GM23338 (cell line): ENCODE measurements around the gene TOMM70. TPM values are rescaled to one million over a fixed set of nuclear protein-coding genes. Genes with fewer than 3 reads are reported as not detected.

ENCODE experiments used
- ATAC-seq: fragments of 200-7000 bp; cut with Tn5 transposase; 3 replicates; pipeline ENCODE4 v1.9.1; 2020
- DNase-seq: peaks from one replicate; pipeline ENCODE4 v3.0.0-alpha.2; 2015; ENCODE audit warnings: low spot score
- H2AFZ ChIP-seq: fragments of 200-600 bp; sonication (generic); 2 replicates; pipeline ENCODE4 v1.8.0; 2016; ENCODE audit warnings: antibody characterized with exemption, mild to moderate bottlenecking, moderate library complexity
- H3F3A ChIP-seq: fragments of 200-600 bp; sonication (generic); replicated peaks from 2 replicates; pipeline ENCODE4 v1.8.0; 2017; ENCODE audit warnings: antibody characterized with exemption, mixed run types, low read depth
- H3K27ac ChIP-seq: fragments of 200-600 bp; sonication (generic); 2 replicates; pipeline ENCODE4 v1.6.1; 2016; ENCODE audit warnings: low read depth
- H3K27me3 ChIP-seq: fragments of 200-600 bp; sonication (generic); 2 replicates; pipeline ENCODE4 v1.8.0; 2016; ENCODE audit warnings: mild to moderate bottlenecking, mixed run types, moderate library complexity; ENCODE audit not compliant: insufficient read depth
- H3K36me3 ChIP-seq: fragments of 200-600 bp; sonication (generic); 2 replicates; pipeline ENCODE4 v1.8.0; 2016; ENCODE audit warnings: mild to moderate bottlenecking; ENCODE audit not compliant: insufficient read depth
- H3K4me1 ChIP-seq: fragments of 200-600 bp; sonication (generic); 2 replicates; pipeline ENCODE4 v1.8.0; 2016; ENCODE audit warnings: mild to moderate bottlenecking, moderate library complexity; ENCODE audit not compliant: insufficient read depth
- H3K4me2 ChIP-seq: fragments of 200-600 bp; sonication (generic); 2 replicates; pipeline ENCODE4 v1.7.1; 2017; ENCODE audit warnings: mixed run types
- H3K4me3 ChIP-seq: fragments of 200-600 bp; sonication (generic); 2 replicates; pipeline ENCODE4 v1.6.1; 2016; ENCODE audit warnings: mixed run types
- H3K79me2 ChIP-seq: fragments of 200-600 bp; sonication (generic); replicated peaks from 2 replicates; pipeline ENCODE4 v1.8.0; 2017; ENCODE audit warnings: mild to moderate bottlenecking; ENCODE audit not compliant: insufficient read depth
- H3K9me2 ChIP-seq: fragments of 200-600 bp; sonication (generic); 2 replicates; pipeline ENCODE4 v1.8.0; 2017; ENCODE audit not compliant: insufficient read depth
- H4K20me1 ChIP-seq: fragments of 200-600 bp; sonication (generic); replicated peaks from 2 replicates; pipeline ENCODE4 v1.8.0; 2017; ENCODE audit warnings: mild to moderate bottlenecking; ENCODE audit not compliant: insufficient read depth
- H3K27ac Mint-ChIP-seq: 2 replicates; pipeline ENCODE4 v1.8.0; 2020; ENCODE audit warnings: inconsistent platforms, mild to moderate bottlenecking, moderate library complexity, mixed read lengths
- H3K27me3 Mint-ChIP-seq: 3 replicates; pipeline ENCODE4 v1.8.0; 2022; ENCODE audit warnings: low read depth, mild to moderate bottlenecking, moderate library complexity, mixed read lengths, inconsistent platforms; ENCODE audit not compliant: insufficient read depth, poor library complexity
- H3K36me3 Mint-ChIP-seq: 3 replicates; pipeline ENCODE4 v1.8.0; 2021; ENCODE audit warnings: low read depth, mild to moderate bottlenecking, inconsistent platforms, moderate library complexity, mixed read lengths
- H3K4me1 Mint-ChIP-seq: 3 replicates; pipeline ENCODE4 v1.8.0; 2020; ENCODE audit warnings: mild to moderate bottlenecking, inconsistent platforms, mixed read lengths
- H3K4me3 Mint-ChIP-seq: 3 replicates; pipeline ENCODE4 v1.8.0; 2021; ENCODE audit warnings: moderate library complexity, mild to moderate bottlenecking, inconsistent platforms, mixed read lengths
- H3K9me3 Mint-ChIP-seq: 3 replicates; pipeline ENCODE4 v1.8.0; 2020; ENCODE audit warnings: moderate library complexity, mild to moderate bottlenecking, inconsistent platforms, mixed read lengths
- CREB1 ChIP-seq: fragments of 250-450 bp; sonication (Bioruptor Pico); IDR thresholded peaks from 2 replicates; pipeline ENCODE4 v1.5.0; 2020; ENCODE audit warnings: low read depth, mild to moderate bottlenecking, moderate library complexity
- CTCF ChIP-seq, 2 experiments: fragments of 200-600 bp in 1 of 2; sonication (generic) in 1 of 2; conservative IDR thresholded peaks; 2 replicates each; pipeline versions ENCODE4 v1.5.1 to v1.6.1; 2016 to 2017; ENCODE audit warnings: antibody characterized with exemption in 2 of 2, low read depth in 2 of 2, mild to moderate bottlenecking in 2 of 2, moderate library complexity in 1 of 2
- ETS1 ChIP-seq: IDR thresholded peaks from 2 replicates; pipeline ENCODE4 v1.6.1; 2016; ENCODE audit warnings: antibody characterized with exemption
- EZH2 ChIP-seq: fragments of 200-600 bp; sonication (generic); IDR thresholded peaks from one replicate; pipeline ENCODE4 v1.8.0; 2017; ENCODE audit warnings: antibody characterized with exemption, mild to moderate bottlenecking, low read depth; ENCODE audit not compliant: unreplicated experiment
- EZH2phosphoT487 ChIP-seq: fragments of 200-600 bp; sonication (generic); IDR thresholded peaks from one replicate; pipeline ENCODE4 v1.8.1; 2018; ENCODE audit warnings: antibody characterized with exemption; ENCODE audit not compliant: unreplicated experiment
- JUNB ChIP-seq: IDR thresholded peaks from one replicate; pipeline ENCODE4 v1.6.1; 2016; ENCODE audit warnings: antibody characterized with exemption; ENCODE audit not compliant: unreplicated experiment
- NANOG ChIP-seq: IDR thresholded peaks from 2 replicates; pipeline ENCODE4 v1.6.1; 2016; ENCODE audit warnings: antibody characterized with exemption, borderline replicate concordance
- POLR2AphosphoS5 ChIP-seq: IDR thresholded peaks from 2 replicates; pipeline ENCODE4 v1.6.1; 2016; ENCODE audit warnings: antibody characterized with exemption, low read depth
- REST ChIP-seq: IDR thresholded peaks from one replicate; pipeline ENCODE4 v1.6.1; 2018; ENCODE audit warnings: antibody characterized with exemption; ENCODE audit not compliant: unreplicated experiment
- STAT1 ChIP-seq: IDR thresholded peaks from one replicate; pipeline ENCODE4 v1.6.1; 2016; ENCODE audit warnings: antibody characterized with exemption; ENCODE audit not compliant: unreplicated experiment
- ZNF331 ChIP-seq: fragments of 250-450 bp; sonication (Bioruptor Pico); IDR thresholded peaks from 2 replicates; pipeline ENCODE4 v1.5.0; 2020; ENCODE audit warnings: low read depth, mild to moderate bottlenecking, moderate library complexity
- ZNF462 ChIP-seq: fragments of 250-450 bp; sonication (Bioruptor Pico); IDR thresholded peaks from 2 replicates; pipeline ENCODE4 v1.5.0; 2020; ENCODE audit warnings: mild to moderate bottlenecking, moderate library complexity
- polyA plus RNA-seq: library from polyadenylated mRNA; unstranded; fragments of >200 nt; fragmentation: Nextera tagmentation; extraction: Ambion mirVana; gene quantifications from 2 replicates; pipeline ENCODE4 v1.2.1, GENCODE V29; 2016
- total RNA-seq: library from RNA; depleted of rRNA; stranded (reverse); fragments of >200 nt; shearing (Covaris generic); gene quantifications from 2 replicates; pipeline ENCODE4 v1.2.3, GENCODE V29; 2014

TOMM70 gene
- total and polyA plus RNA-seq, 2 experiments from 2014 or later: 29.5 to 66.8 TPM

- peaks cover 3% of the 10 kb centered on the region; the same call in 1 of the 3 replicates for H3K4me1 Mint-ChIP-seq
- Histone ChIP-seq H3K4me2 (no peak overlapping the region), H3K27me3 (no peaks in the 10 kb centered on the region), H3K27ac (no peak overlapping the region), H3K79me2 (no peaks in the 10 kb centered on the region), H3K9me2 (no peaks in the 10 kb centered on the region), H3F3A (no peaks in the 10 kb centered on the region), H4K20me1 (no peaks in the 10 kb centered on the region; the same call in 1 of the 2 replicates), H2AFZ (no peak overlapping the region), H3K36me3 (peaks cover 21% of the 10 kb centered on the region; the same call in 1 of the 2 replicates), H3K4me1 (peaks cover 13% of the 10 kb centered on the region), H3K4me3 (no peak overlapping the region)
- TF ChIP-seq REST (no peak), ZNF462 (CRISPR knock-in tag) (no peak), STAT1 (no peak), EZH2 (no peak), ZNF331 (CRISPR knock-in tag) (no peak), EZH2phosphoT487 (no peak), JUNB (no peak), ETS1 (no peak), POLR2AphosphoS5 (no peak), CTCF (conservative IDR thresholded peaks at IDR 0.05; ENCODE audit: low read depth in 2 of 2) (no peak), CREB1 (CRISPR knock-in tag) (no peak), NANOG (no peak)
- DNase-seq: no peak
- H3K36me3 Mint-ChIP-seq: peaks cover 41% of the 10 kb centered on the region; the same call in 2 of the 3 replicates
- peaks cover 2% of the 10 kb centered on the region for H3K27me3 Mint-ChIP-seq
- no peaks in the 10 kb centered on the region for H3K9me3 Mint-ChIP-seq
- H3K4me3 Mint-ChIP-seq: no peak overlapping the region
- H3K27ac Mint-ChIP-seq: no peak overlapping the region
- ATAC-seq: no peak
Observed at GRCh38 chr3:100374521-100374920, 26.4 kb downstream of the TOMM70 start.
